ENCODE results near the gene KRTAP9-1.
"Not testable (repeated sequence)": the region's sequence is repeated elsewhere in the genome, so short reads cannot be mapped to it uniquely, and the experiment has no call there.

Gene KRTAP9-1

DNA sequence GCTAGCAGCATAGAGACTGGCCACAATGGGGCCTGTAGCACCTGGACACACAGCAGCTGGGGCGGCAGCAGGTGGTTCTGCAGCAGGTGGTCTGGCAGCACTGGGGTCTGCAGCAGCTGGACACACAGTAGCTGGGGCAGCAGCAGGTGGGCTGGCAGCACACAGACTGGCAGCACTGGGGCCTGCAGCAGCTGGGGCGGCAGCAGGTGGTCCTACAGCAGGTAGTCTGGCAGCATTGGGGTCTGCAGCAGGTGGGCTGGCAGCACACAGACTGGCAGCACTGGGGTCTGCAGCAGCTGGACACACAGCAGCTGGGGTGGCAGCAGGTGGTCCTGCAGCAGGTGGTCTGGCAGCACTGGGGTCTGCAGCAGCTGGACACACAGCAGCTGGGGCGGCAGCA, 29.5 kb upstream of the KRTAP9-1 start:
- not testable (repeated sequence) for H3K27me3 ChIP-seq (ENCODE audit: control insufficient read depth, insufficient read depth, low read length); H3K36me3 ChIP-seq (ENCODE audit: control insufficient read depth, insufficient read depth, low read length); H3K4me3 ChIP-seq (ENCODE audit: low read depth, low read length); H3K9me3 ChIP-seq (ENCODE audit: control insufficient read depth, insufficient read depth, low read depth, low read length); H3K4me1 ChIP-seq (ENCODE audit: control insufficient read depth, insufficient read depth, low read length); H3K27ac ChIP-seq (ENCODE audit: low read depth, low read length); H3K9ac ChIP-seq (ENCODE audit: low read length)

DNA sequence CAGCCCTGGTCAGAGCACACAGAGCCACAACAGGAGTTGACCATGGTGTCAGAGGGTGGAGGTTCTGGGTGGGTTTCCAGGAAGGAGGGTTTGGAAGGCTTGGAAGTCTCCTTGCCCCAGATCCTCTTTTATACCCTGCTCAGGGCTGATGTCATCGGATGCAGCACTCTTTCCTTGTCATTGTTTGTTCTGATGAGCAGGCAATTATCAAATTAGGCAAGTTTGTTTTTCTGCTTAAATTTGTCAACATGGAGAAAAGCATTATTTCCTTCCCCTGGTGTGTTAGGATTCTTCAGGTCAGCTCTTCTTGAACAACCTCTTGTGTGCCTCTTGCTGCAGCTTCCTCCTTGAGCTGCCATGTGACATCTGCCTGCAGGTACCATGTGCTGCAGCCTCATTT, 29.0 kb upstream of the KRTAP9-1 start, which contains the start of gene KRTAP4-4:
TSS of gene KRTAP4-4 (minus strand) at position 101 of the 400 bp plus-strand sequence. CDS start at position 44, 57 bp downstream.
- Histone ChIP-seq H3K9me3 (ENCODE audit: control insufficient read depth, insufficient read depth, low read depth, low read length) (no peaks in the 10 kb centered on the region), H3K36me3 (ENCODE audit: control insufficient read depth, insufficient read depth, low read length) (no peaks in the 10 kb centered on the region), H3K4me1 (ENCODE audit: control insufficient read depth, insufficient read depth, low read length) (no peaks in the 10 kb centered on the region), H3K4me3 (ENCODE audit: low read depth, low read length) (no peak within 1 kb of the TSS), H3K9ac (ENCODE audit: low read length) (no peak within 1 kb of the TSS), H3K27me3 (ENCODE audit: control insufficient read depth, insufficient read depth, low read length) (no peaks in the 10 kb centered on the region; the same call in 1 of the 2 replicates), H3K27ac (ENCODE audit: low read depth, low read length) (no peak within 1 kb of the TSS)

DNA sequence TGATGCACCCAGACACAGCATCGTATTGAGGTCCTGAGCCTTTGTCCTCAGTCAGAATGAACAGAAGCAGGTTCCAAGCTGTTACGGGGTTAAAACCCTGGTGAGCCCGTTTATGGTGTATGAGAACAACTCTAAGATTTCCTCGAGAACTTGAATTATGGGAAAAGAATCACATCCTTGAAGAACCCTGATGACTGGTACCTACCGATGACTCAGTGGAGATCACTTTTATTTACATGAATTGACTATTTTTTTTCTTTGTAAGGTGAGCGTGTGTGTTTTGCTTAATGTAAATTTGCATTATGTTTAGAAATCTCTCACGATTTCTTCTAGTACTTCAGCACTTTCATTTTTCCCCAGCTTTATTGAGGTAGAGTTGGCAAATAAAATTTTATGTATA, 25.9 kb upstream of the KRTAP9-1 start:
- no peaks in the 10 kb centered on the region for H3K9me3 ChIP-seq (ENCODE audit: control insufficient read depth, insufficient read depth, low read depth, low read length)
- H3K9ac ChIP-seq (ENCODE audit: low read length): no peak overlapping the region
- no peaks in the 10 kb centered on the region; the same call in 1 of the 2 replicates for H3K4me1 ChIP-seq (ENCODE audit: control insufficient read depth, insufficient read depth, low read length)
- no peaks in the 10 kb centered on the region for H3K36me3 ChIP-seq (ENCODE audit: control insufficient read depth, insufficient read depth, low read length)
- no peaks in the 10 kb centered on the region; the same call in 1 of the 2 replicates for H3K27me3 ChIP-seq (ENCODE audit: control insufficient read depth, insufficient read depth, low read length)
- H3K4me3 ChIP-seq (ENCODE audit: low read depth, low read length): no peak overlapping the region
- H3K27ac ChIP-seq (ENCODE audit: low read depth, low read length): no peak overlapping the region

GRCh38 chr17:41167561-41167960, 22.1 kb upstream of the KRTAP9-1 start:
- H3K9ac ChIP-seq (ENCODE audit: low read length): no peak overlapping the region
- H3K27ac ChIP-seq (ENCODE audit: low read depth, low read length): no peak overlapping the region
- no peaks in the 10 kb centered on the region; the same call in 1 of the 2 replicates for H3K4me1 ChIP-seq (ENCODE audit: control insufficient read depth, insufficient read depth, low read length)
- H3K9me3 ChIP-seq (ENCODE audit: control insufficient read depth, insufficient read depth, low read depth, low read length): no peaks in the 10 kb centered on the region
- H3K4me3 ChIP-seq (ENCODE audit: low read depth, low read length): no peak overlapping the region
- no peaks in the 10 kb centered on the region for H3K36me3 ChIP-seq (ENCODE audit: control insufficient read depth, insufficient read depth, low read length)
- no peaks in the 10 kb centered on the region for H3K27me3 ChIP-seq (ENCODE audit: control insufficient read depth, insufficient read depth, low read length)

DNA sequence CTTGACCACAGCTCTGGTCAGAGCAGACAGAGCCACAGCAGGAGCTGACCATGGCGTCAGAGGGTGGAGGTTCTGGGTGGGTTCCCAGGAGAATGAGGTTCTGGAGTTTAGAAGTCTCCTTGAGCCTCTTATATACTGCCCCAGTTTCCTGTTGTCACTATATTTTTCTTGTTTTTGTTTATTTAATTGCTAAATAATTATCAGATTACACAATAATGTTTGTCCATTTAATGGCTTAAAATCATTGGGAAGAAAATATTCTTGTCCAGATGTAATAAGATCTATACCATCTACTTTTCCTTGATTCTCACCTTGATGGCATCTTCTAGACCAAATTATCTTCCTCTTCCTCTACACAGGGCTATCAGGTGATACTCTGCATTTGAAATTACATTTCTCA, 21.6 kb upstream of the KRTAP9-1 start, which contains the start of gene KRTAP4-3:
TSS of gene KRTAP4-3 (minus strand) at position 101 of the 400 bp plus-strand sequence. CDS start at position 52, 49 bp downstream.
- H3K27ac ChIP-seq (ENCODE audit: low read depth, low read length): no peak within 1 kb of the TSS
- no peaks in the 10 kb centered on the region; the same call in 1 of the 2 replicates for H3K4me1 ChIP-seq (ENCODE audit: control insufficient read depth, insufficient read depth, low read length)
- no peaks in the 10 kb centered on the region for H3K27me3 ChIP-seq (ENCODE audit: control insufficient read depth, insufficient read depth, low read length)
- no peaks in the 10 kb centered on the region for H3K9me3 ChIP-seq (ENCODE audit: control insufficient read depth, insufficient read depth, low read depth, low read length)
- H3K4me3 ChIP-seq (ENCODE audit: low read depth, low read length): no peak within 1 kb of the TSS
- no peak within 1 kb of the TSS for H3K9ac ChIP-seq (ENCODE audit: low read length)
- no peaks in the 10 kb centered on the region for H3K36me3 ChIP-seq (ENCODE audit: control insufficient read depth, insufficient read depth, low read length)

- H3K9me3 ChIP-seq (ENCODE audit: control insufficient read depth, insufficient read depth, low read depth, low read length): no peaks in the 10 kb centered on the region
Observed at GRCh38 chr17:41171886-41172285, 17.8 kb upstream of the KRTAP9-1 start.

GRCh38 chr17:41176744-41177387, 12.8 kb upstream of the KRTAP9-1 start:
- Histone ChIP-seq H3K4me1 (ENCODE audit: control insufficient read depth, insufficient read depth, low read length) (no peaks in the 10 kb centered on the region), H3K27ac (ENCODE audit: low read depth, low read length) (no peak overlapping the region), H3K9ac (ENCODE audit: low read length) (no peak overlapping the region), H3K4me3 (ENCODE audit: low read depth, low read length) (no peak overlapping the region), H3K27me3 (ENCODE audit: control insufficient read depth, insufficient read depth, low read length) (no peaks in the 10 kb centered on the region), H3K9me3 (ENCODE audit: control insufficient read depth, insufficient read depth, low read depth, low read length) (no peaks in the 10 kb centered on the region), H3K36me3 (ENCODE audit: control insufficient read depth, insufficient read depth, low read length) (no peaks in the 10 kb centered on the region)

More at GRCh38 chr17:41171886-41172285, 17.8 kb upstream of the KRTAP9-1 start:
- Histone ChIP-seq H3K36me3 (ENCODE audit: control insufficient read depth, insufficient read depth, low read length) (no peaks in the 10 kb centered on the region), H3K9ac (ENCODE audit: low read length) (no peak overlapping the region), H3K27me3 (ENCODE audit: control insufficient read depth, insufficient read depth, low read length) (no peaks in the 10 kb centered on the region), H3K27ac (ENCODE audit: low read depth, low read length) (no peak overlapping the region), H3K4me1 (ENCODE audit: control insufficient read depth, insufficient read depth, low read length) (no peaks in the 10 kb centered on the region; the same call in 1 of the 2 replicates), H3K4me3 (ENCODE audit: low read depth, low read length) (no peak overlapping the region)

GRCh38 chr17:41177727-41178271, 11.9 kb upstream of the KRTAP9-1 start, which contains the start of gene KRTAP4-2:
Gene KRTAP4-2 (minus strand): TSS chr17:41178221. CDS start chr17:41178164, 57 bp downstream.
- Histone ChIP-seq H3K4me3 (ENCODE audit: low read depth, low read length) (no peak within 1 kb of the TSS), H3K9me3 (ENCODE audit: control insufficient read depth, insufficient read depth, low read depth, low read length) (no peaks in the 10 kb centered on the region), H3K27me3 (ENCODE audit: control insufficient read depth, insufficient read depth, low read length) (no peaks in the 10 kb centered on the region), H3K27ac (ENCODE audit: low read depth, low read length) (no peak within 1 kb of the TSS), H3K36me3 (ENCODE audit: control insufficient read depth, insufficient read depth, low read length) (no peaks in the 10 kb centered on the region), H3K9ac (ENCODE audit: low read length) (no peak within 1 kb of the TSS), H3K4me1 (ENCODE audit: control insufficient read depth, insufficient read depth, low read length) (no peaks in the 10 kb centered on the region)

GRCh38 chr17:41178341-41178740, 11.3 kb upstream of the KRTAP9-1 start:
- H3K36me3 ChIP-seq (ENCODE audit: control insufficient read depth, insufficient read depth, low read length): no peaks in the 10 kb centered on the region
- no peaks in the 10 kb centered on the region for H3K4me1 ChIP-seq (ENCODE audit: control insufficient read depth, insufficient read depth, low read length)
- H3K9ac ChIP-seq (ENCODE audit: low read length): no peak overlapping the region
- H3K27me3 ChIP-seq (ENCODE audit: control insufficient read depth, insufficient read depth, low read length): no peaks in the 10 kb centered on the region
- no peaks in the 10 kb centered on the region for H3K9me3 ChIP-seq (ENCODE audit: control insufficient read depth, insufficient read depth, low read depth, low read length)
- no peak overlapping the region for H3K4me3 ChIP-seq (ENCODE audit: low read depth, low read length)
- H3K27ac ChIP-seq (ENCODE audit: low read depth, low read length): no peak overlapping the region

DNA sequence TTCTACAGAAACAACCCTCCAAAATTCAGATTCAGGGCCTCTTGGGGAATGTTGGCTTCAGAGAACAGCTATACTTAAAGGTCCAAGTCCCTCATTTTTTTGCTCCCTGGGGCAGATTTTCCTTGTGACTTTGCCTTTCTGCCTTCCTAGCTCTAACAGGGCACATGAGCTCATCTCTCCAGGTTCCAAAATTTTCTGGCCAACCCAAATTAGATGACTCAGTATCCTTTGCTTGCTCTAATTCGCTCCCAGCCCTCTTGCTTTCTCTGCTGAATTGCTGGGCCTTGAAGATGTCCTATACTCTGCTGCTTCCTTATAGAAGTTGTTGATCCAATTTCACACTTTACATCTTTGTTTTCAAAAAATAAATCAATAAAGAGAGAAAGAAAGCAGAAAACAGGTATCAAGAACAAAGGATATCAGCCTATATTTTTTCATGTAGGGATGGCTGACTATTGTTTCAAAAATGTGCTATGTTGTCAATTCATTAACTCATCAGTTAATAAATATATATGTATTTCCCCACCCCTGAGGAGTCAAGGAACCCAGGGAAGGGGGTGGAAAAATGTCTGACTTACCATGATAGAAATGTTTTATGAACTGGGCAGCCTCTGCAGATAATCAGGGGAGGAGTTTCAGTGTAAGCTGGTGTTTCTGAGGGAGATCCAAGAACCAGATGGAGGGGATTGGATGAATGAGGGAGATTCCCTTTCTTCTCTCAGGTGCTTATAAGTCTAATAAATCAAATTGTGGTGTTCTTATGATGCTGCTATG, 10.7 kb upstream of the KRTAP9-1 start:
- Histone ChIP-seq H3K4me1 (ENCODE audit: control insufficient read depth, insufficient read depth, low read length) (no peaks in the 10 kb centered on the region), H3K27ac (ENCODE audit: low read depth, low read length) (no peak overlapping the region), H3K36me3 (ENCODE audit: control insufficient read depth, insufficient read depth, low read length) (no peaks in the 10 kb centered on the region), H3K9ac (ENCODE audit: low read length) (no peak overlapping the region), H3K9me3 (ENCODE audit: control insufficient read depth, insufficient read depth, low read depth, low read length) (no peaks in the 10 kb centered on the region), H3K27me3 (ENCODE audit: control insufficient read depth, insufficient read depth, low read length) (no peaks in the 10 kb centered on the region), H3K4me3 (ENCODE audit: low read depth, low read length) (no peak overlapping the region)

- Histone ChIP-seq H3K4me1 (ENCODE audit: control insufficient read depth, insufficient read depth, low read length) (no peaks in the 10 kb centered on the region), H3K27me3 (ENCODE audit: control insufficient read depth, insufficient read depth, low read length) (no peaks in the 10 kb centered on the region), H3K36me3 (ENCODE audit: control insufficient read depth, insufficient read depth, low read length) (no peaks in the 10 kb centered on the region), H3K4me3 (ENCODE audit: low read depth, low read length) (no peak within 1 kb of the TSS), H3K27ac (ENCODE audit: low read depth, low read length) (no peak within 1 kb of the TSS), H3K9me3 (ENCODE audit: control insufficient read depth, insufficient read depth, low read depth, low read length) (no peaks in the 10 kb centered on the region), H3K9ac (ENCODE audit: low read length) (no peak within 1 kb of the TSS)
Observed at GRCh38 chr17:41184480-41184961, 5.2 kb upstream of the KRTAP9-1 start, which contains the start of gene KRTAP4-1. Gene KRTAP4-1 (minus strand): TSS chr17:41184911. CDS start chr17:41184854, 57 bp downstream.
